ENCODE results near the gene PWWP2A.

DNA sequence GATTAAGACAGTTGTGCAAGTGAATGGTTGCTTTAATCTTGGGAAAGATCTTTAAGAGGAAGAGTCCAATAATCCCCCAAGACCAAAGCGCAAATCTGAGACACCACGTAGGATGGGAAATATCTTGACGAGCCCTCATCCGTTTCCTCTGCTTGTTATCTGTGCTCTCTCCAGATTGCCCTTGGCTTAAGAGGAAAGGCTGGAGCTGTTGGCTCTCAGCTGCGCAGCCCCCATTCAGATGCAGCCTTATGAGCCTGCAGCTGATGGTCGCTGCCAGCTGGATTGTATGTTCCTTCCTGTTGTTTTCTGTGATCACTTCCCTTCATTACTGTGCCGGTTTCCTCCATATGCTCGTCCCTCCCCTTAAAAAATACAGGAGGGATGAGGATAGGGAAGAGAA is 47.7 kb downstream of the PWWP2A start:
- TF ChIP-seq, protein P1, sequence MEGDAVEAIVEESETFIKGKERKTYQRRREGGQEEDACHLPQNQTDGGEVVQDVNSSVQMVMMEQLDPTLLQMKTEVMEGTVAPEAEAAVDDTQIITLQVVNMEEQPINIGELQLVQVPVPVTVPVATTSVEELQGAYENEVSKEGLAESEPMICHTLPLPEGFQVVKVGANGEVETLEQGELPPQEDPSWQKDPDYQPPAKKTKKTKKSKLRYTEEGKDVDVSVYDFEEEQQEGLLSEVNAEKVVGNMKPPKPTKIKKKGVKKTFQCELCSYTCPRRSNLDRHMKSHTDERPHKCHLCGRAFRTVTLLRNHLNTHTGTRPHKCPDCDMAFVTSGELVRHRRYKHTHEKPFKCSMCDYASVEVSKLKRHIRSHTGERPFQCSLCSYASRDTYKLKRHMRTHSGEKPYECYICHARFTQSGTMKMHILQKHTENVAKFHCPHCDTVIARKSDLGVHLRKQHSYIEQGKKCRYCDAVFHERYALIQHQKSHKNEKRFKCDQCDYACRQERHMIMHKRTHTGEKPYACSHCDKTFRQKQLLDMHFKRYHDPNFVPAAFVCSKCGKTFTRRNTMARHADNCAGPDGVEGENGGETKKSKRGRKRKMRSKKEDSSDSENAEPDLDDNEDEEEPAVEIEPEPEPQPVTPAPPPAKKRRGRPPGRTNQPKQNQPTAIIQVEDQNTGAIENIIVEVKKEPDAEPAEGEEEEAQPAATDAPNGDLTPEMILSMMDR (IDR thresholded peaks at IDR 0.05), result no peak
- TF ChIP-seq POLR2A (IDR thresholded peaks at IDR 0.05) (no peak), POLR2AphosphoS5 (IDR thresholded peaks at IDR 0.05) (no peak), EP300 (IDR thresholded peaks at IDR 0.05) (no peak)
